HG03196 (cell line): ENCODE data around the gene CARD10.
"Not testable (repeated sequence)": the region's sequence is repeated elsewhere in the genome, so short reads cannot be mapped to it uniquely, and the experiment has no call there.

Source experiments
- ATAC-seq: cut with Tn5 transposase; IDR thresholded peaks from one replicate; pipeline ENCODE4 v1.9.1; 2021; ENCODE audit not compliant: unreplicated experiment

Gene CARD10

DNA sequence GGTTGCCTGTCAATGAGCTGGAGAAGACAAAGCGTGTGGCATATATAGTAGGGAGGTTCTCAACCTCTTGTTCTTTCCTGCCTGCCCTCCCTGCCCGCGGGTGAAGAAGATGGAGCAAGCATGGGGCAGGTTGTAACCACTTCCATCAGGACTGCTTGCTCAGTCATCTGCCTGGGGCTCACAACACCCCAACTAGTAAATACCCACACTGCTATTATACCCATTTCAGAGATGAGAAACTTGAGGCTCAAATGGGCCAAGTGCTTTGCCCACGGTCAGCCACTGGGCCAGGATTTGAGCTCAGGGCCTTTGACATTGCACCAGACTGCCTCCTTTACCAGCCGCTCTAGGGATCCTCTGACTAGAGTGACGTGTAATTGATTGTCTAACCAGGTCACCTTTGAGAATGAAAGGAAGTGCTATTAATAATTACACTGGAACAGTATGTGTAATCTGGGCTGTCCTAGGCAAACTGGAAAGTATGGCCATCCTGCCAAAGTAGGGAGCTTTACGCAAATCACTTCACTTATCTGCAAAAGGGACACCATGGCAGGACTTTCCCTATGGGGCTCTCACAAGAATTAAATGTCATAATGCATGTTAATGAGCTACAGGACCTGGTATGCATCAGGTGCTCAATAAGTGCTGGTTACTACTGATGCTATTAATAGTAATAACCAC is 38.2 kb upstream of the CARD10 start:
- no peak for ATAC-seq

DNA sequence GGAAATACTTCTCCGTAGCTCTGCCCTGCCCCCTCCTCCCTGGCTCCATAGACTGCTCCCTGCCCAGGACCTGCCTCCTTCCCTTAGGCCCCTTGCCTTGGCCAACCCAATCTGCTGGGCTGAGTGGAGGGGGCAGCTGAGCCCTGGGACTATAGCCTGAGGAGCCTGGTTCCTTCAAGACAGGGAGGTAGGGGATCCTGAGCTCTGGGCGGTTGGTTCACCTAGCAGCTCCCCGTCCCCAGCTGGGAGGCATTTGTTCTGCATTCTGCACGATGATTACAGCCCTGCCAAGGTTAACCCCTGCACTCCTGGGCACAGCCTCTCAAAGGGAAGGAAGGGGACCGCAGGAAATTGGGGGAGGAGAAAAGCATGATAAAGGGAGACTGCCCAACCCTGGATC is 37.5 kb upstream of the CARD10 start:
- ATAC-seq, result no peak

DNA sequence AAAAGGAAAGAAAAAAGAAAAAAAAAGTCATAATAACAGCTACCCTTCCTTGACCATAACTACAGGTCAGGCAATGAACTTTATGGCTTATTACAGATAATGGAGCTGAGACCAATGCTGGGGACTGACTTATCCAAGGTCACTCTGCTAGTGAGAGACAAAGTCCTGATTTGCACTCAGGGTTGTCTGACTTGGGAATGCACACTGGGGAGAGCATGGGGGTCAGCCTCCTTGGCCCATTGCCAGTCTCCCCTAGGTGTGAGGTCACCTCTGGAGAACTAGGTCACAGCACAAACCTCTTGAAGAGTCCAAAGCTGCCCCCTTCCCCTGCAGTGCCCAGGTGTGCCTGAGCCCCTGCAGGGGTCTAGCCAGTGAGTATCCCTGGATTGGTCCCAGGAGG is 35.8 kb upstream of the CARD10 start:
- no peak for ATAC-seq

DNA sequence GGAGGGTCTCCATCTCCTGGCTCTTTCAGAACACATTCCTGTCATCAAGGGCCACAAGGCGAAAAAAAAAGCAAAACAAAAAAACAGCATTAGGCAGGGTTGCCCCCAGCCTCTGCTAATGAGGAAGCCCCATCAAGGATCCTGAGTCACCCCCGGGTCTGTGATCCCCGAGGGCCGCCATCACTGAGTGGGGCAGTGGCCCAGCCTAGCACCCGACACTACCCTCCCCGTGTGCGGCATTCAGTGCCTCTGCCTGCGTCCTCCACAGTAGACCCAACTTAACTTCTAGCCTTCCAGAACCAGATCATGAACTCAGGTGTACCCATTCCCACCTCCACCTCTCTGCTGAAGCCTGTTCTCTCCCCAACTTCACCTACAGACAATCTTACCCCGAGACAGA is 34.5 kb upstream of the CARD10 start:
- no peak for ATAC-seq

DNA sequence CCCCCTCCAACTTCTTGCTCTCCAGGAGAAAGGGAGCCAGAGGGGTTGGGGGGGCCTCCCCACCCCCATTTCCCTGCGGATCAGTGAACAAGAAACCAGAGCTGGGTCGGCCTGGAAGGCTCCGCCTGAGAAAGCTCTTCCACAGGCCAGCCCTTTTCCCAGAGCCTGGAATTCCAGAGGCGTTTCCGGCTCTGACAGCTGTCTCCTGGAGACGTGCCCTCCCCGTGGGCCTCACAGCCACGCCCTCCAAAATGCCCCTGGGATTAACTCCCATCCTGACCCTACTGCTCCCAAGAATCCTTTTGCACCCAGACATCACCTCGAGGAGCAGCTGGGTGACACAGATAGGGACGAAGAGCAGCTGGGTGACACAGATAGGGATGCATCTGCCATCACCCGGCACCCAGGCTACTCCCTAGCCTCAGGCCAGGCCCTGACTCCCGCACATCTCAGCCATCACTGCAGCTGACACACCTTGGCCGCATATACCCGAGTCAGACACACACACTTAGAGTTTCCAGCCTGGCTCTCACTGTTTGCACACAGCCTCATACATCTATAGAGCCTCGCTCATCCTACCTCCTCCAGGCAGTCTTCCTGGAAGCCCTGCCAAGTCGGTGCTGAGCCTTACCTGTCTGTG is 33.4 kb upstream of the CARD10 start:
- ATAC-seq, result no peak

DNA sequence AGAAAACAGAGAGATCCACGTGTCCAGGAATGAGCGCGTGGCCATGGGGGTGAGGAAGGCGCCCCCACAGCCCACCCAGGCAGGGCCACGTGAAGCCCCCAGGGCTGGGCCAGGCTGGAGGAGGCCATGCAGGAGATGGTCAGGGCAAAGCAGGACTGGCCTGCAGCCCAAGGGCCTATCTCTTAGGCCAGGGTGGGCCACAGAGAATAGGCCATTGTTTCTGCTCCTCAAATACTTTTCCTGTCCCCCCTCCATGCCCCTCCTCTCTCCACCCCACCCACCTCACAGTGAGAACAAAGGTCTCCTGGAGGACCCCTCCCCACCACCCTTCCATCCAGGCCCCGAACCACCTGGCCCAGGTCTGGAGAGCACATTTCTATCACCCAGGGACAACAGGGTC is 32.8 kb upstream of the CARD10 start:
- no peak for ATAC-seq

DNA sequence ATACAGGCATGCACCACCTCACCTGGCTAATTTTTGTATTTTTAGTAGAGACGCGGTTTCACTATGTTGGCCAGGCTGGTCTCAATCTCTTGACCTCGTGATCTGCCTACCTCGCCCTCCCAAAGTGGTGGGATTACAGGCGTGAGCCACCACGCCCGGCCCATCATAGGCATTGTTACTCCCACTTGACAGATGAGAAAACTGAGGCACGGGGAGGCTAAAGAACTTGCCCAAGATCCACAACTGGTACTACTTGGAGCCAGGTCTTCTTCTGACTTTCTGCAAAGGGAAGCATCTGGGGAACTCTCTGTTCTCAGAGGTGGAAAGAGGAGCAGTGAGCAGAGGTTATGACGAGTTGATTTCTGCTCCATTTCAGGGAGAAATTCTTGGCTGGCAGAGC is 31.7 kb upstream of the CARD10 start:
- ATAC-seq, result not testable (repeated sequence)

DNA sequence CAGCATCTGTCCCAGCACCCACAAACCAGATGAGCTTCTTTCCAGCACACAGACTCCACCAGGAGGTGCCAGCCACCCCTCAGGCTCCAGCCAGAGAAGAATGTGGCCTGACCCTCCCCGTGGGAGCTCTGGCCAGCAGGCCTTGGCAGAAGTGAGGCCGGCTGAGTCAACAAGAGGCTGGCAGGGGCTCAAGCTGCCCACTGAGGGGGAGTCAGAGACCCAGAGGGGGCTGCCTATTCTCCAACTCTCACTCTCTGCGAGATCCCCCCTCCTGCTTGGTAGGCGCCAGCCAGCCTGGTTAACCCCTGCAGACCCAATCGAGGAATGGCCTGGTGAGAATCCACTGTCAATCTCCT is 30.5 kb upstream of the CARD10 start:
- no peak for ATAC-seq

DNA sequence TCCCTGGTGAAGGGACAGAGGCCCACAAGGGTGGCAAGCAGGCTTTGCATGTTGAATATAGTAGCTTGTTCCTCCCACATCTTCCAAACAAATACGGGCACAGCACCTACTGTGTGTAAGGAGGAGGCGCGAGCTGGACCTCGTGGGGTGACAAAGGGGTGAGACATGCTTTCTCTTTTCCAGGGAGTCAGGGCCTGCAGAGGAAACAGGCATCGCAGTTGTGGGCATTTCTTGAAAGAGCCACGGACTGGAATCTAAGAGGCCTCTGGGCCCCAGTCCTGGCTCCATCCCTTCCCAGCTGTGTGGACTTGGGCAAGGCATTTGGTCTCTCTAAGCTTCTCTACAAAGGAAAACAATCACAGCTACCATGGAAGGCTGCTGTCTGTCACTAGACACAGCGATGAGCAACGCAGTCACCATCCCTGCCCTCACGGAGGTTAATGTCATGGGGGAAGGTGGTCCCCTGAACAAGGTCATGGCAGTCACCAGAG is 28.1 kb upstream of the CARD10 start:
- no peak for ATAC-seq

DNA sequence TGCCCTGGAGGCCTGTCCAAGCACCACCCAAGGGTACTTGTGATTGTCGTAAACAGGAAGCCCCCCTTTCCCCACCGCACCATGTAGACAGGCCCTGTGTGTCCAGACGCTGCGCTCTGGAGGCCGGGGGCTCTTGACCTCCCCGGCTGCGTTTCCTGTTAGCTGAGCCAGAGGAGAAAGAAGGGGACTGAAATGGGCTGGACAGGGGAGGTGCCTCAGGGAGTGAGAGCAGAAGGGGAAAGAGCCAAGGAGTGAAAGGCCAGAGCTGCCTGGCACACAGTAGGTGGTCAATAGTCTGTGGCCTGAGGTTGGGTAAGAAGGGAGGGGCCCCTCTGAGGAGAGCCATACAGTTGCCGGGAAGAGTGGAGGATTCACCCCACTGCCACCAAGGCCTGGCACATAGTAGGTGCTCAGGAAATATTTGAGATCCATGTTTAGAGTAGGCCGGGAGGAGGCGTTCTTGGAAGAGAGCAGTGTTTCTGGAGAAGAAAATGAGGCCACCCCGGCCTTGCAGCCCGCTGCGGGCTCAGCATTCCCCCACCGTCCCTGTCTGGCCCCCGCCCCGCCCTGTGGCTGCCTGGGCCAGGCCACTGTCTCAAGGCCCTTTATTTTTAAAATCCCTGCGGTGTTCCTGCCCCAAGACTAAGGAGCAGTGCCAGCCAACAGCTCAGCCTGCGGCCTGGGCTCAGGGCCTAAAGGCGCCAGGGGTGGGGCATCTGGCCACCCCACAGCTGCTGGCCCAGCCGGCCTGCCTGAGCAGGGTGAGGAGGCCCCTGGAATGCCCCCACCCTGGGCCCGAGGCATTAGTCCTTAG is 27.4 kb upstream of the CARD10 start:
- ATAC-seq, result no peak

DNA sequence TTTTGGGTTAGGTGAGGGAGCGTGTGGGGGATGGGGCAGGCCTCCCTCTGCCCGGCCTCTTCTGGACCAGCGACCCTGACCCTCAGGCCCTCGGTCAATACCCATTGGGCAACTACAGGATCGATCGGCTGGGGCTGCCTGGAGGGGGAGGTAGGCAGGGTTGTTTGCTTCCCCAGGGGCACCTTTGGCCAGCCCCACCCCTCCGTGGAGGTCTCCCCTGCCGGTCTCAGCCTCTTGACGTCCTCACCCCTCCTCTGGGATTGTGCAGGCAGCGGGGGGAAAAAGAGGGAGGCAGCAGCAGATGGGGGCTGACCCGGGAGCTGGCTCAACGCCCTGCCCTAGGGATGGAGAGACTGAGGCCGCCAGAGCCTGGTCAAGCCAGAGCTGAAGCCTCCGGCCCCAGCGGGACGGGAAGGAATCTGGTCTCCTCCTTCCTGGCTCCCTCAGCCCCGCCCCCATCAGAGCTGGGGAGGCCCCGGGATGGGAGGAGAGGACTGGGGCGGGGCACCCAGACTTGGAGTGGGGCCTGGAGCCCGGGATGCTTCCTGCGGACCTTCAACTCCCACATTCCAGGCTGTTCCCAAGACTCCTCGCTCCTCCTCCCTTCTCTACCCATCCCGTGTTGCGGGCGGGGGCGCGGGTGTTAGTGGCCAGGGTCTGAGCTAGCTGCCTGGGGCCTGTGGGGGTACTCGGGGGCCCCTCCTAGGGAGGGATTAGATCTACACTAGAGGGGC is 26.7 kb upstream of the CARD10 start:
- ATAC-seq, result no peak

DNA sequence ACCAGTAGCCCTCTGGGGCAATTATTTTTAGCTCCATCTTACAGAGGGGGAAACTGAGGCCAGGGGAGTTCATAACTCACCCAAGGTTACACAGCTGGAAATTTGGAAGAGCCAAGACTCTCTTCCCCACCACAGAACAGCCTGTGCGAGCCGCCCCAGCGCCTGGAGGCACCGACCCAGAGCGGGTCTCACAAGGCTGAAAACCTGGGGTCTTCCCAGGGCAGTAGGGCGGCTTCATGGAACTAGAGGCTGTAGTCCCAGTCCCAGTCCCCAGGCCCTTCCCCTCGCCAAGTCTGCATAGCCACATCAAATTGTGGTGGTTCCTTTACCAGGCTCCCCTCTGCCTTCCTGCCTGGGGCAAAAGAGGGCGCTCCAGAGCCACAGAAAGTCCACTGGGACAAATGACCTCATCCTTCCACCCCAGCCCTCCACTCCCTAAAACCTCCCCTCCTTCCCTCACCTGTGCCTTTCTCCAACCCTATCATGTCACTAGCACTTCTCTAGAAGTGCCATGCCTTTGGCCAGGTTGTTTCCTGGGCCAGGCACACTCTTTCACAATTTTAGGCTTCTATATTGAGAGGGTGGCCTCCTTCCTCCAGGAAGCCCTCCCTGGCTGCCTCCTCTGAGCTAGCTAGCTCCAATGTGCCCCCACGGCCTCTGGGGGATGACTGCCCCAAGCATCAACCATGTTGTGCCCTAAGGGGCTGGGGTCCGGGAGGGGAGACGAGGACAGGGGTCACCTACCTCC is 25.9 kb upstream of the CARD10 start:
- ATAC-seq, result no peak

DNA sequence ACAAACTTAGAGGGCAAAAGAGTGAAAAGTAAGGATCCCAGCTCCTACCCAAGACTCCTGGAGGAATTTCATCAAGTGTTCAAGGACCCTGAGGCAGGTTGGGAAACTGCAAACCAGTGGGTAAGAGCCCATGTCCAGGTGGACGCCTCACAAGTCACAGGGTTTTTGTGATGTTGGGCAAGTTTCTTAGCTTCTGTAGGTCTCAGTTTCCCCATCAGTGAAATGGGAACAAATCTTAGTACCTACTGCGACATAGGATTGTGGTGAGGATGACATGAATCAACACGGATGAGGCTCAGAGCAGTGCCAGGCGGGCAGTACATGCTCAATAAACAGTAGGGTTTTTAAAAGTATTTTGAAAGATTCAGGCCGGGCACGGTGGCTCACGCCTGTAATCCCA is 23.7 kb upstream of the CARD10 start:
- ATAC-seq, result no peak

DNA sequence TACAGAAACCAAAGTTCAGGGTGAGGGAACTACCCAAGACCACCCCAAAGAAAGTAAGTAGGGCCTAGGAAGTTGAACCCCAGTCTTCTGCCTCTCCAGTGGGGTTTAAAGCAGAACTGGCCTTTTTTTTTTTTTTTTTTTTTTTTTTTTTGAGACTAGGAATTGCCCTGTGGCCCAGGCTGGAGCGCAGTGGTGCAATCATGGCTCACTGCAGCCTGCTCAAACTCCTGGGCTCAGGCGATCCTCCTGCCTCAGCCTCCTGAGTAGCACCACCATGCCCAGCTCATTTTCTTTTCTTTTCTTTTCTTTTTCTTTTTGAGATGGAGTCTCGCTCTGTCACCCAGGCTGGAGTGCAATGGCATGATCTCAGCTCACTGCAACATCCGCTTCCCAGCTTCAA is 23.2 kb upstream of the CARD10 start:
- ATAC-seq, result not testable (repeated sequence)

DNA sequence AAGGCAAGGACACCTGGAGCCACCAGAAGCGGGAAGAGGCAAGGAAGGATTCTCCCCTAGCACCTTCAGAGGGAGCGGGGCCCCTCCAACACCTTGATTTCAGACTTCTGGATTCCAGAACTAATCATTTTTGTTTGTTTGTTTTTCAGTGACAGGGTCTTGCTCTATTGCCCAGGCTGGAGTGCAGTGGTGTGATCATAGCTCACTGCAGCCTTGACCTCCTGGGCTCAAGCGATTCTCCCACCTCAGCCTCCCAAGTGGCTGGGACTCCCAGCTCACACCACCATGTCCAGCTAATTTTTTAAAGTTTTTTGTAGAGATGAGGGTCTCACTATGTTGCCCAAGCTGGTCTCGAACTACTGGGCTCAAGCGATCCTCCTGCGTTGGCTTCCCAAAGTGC is 20.6 kb upstream of the CARD10 start:
- not testable (repeated sequence) for ATAC-seq

DNA sequence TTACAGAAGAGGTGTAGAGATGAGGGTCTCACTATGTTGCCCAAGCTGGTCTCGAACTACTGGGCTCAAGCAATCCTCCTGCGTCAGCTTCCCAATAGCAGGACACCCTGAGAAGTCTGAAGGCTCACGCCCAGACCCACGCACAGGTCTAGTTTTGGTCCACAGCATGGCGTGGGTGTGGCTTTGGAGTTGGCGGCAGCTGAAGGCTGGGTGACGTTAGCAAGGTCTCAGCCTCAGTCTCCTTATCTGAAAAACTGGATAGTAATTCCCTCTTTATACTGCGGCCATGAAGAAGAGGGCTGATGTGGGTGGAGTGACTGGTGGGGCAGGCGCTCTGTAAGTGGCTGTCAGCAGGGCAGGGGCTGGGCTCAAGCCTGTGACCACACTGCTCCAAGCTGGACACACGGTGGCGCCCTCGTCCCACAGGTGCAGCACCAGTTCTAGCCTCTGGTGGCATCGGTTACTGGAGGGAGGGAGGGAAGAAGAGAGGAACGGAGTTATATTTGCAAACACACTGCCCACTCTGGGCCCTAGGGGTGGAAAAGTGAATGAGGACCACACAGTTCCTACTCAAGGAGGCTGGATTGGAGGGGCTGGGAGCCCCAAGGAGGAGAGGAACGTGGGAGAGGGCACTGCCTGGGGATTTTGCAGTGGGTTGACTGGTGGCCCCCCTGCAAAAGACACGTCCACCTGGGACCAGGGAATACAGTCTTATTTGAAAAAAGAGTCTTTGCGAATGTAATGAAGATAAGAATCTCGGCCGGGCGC is 19.6 kb upstream of the CARD10 start:
- peak; percentile 72 for ATAC-seq

DNA sequence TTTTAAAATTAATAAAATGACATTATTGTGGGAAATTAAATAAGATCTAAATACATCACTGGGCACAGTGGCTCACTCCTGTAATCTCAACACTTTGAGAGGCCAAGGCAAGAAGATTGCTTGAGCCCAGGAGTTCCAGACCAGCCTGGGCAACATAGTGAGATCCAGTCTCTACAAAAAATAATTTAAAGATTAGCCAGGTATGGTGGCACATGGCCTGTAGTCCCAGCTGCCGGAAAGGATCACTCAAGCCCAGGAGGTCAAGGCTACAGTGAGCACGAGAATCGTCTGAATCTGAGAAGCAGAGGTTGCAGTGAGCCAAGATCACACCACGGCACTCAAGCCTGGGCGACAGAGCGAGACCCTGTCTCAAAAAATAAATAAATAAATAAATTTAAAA is 15.9 kb upstream of the CARD10 start:
- no peak for ATAC-seq

DNA sequence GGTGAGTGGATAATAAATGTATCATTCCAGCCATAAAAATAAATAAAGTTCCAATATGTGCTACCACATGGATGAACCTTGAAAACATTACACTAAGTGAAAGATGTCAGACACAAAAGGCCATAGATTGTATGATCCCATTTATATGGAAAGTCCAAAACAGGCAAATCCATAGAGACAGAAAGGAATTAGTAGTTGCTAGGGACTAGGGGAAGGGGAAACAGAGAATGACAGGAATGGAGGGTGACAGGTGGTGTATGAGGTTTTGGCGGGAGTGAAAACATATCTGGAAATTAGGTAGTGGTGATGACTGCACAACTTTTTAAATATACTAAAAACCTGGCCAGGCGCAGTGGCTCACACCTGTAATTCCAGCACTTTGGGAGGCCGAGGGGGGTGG is 15.2 kb upstream of the CARD10 start:
- ATAC-seq, result no peak

DNA sequence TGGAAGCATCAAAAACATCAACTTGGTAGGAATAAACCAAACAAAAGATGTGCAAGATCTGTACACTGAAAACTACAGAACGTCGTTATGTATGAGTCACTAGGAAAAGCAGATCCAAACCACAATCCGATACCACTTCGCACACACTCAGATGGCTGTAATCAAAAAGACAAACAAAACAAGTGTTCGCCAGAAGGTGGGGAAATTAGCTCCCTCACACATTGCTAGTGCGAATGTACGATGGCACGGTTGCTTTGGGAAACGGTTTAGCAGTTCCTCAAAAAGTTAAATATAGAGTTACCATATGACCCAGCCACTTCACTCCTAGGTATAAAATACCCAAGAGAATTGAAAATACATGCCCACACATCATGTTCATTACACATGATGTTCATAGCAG is 14.8 kb upstream of the CARD10 start:
- ATAC-seq, result no peak
